BLaER1 treated with 17β-estradiol and CSF1 and Interleukin-3, amounts not matched to agents 10 nM and 100 nM (cell line): ENCODE measurements around the gene HAVCR2.
"Not testable (repeated sequence)": the region's sequence is repeated elsewhere in the genome, so short reads cannot be mapped to it uniquely, and the experiment has no call there.

Experiments used
- H3K27ac ChIP-seq, 11 experiments: shearing (Covaris generic); formaldehyde crosslinking; 2 replicates each; pipeline ENCODE4 v1.8.1; 2022
- H3K27me3 ChIP-seq, 11 experiments: shearing (Covaris generic); formaldehyde crosslinking; 2 replicates each; pipeline ENCODE4 v1.8.1; 2022
- H3K36me3 ChIP-seq, 11 experiments: shearing (Covaris generic); formaldehyde crosslinking; 2 replicates each; pipeline ENCODE4 v1.8.1; 2022
- H3K4me1 ChIP-seq, 10 experiments: shearing (Covaris generic); formaldehyde crosslinking; 2 replicates each; pipeline ENCODE4 v1.8.1; 2022
- H3K4me2 ChIP-seq, 11 experiments: shearing (Covaris generic); formaldehyde crosslinking; 2 replicates each; pipeline ENCODE4 v1.8.1; 2022
- H3K4me3 ChIP-seq, 10 experiments: shearing (Covaris generic); formaldehyde crosslinking; 2 replicates each; pipeline ENCODE4 v1.8.1; 2022
- H3K9ac ChIP-seq, 11 experiments: shearing (Covaris generic); formaldehyde crosslinking; 2 replicates each; pipeline ENCODE4 v1.8.1; 2022
- H3K9me3 ChIP-seq, 11 experiments: shearing (Covaris generic); formaldehyde crosslinking; replicated peaks in 1 of 11; 2 replicates each; pipeline ENCODE4 v1.8.1; 2022
- H4K20me1 ChIP-seq, 11 experiments: shearing (Covaris generic); formaldehyde crosslinking; 2 replicates each; pipeline ENCODE4 v1.8.1; 2022
- Cebpa-rat ChIP-seq, 11 experiments: shearing (Covaris generic); IDR thresholded peaks; 2 replicates each; pipeline ENCODE4 v1.8.1; 2022

The HAVCR2 gene

DNA sequence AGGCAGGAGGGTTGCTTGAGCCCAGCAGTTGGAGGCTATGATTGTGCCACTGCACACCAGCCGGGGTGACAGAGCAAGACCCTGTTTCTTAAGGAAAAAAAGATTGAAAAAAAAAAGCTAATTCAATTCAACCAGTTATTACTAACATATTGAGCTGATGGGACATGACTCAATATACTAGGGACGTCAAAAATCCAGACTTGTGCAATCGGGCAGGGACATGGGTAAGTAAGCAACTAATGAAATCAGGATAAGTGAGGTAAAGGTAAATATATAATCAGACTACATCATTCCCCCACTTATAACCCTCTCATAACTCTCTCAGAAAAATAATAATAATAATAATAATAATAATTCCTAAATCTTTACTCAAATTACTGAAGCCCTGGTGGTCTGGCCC lies 49.0 kb downstream of the HAVCR2 start:
- H3K4me2 ChIP-seq: no peak overlapping the region

DNA sequence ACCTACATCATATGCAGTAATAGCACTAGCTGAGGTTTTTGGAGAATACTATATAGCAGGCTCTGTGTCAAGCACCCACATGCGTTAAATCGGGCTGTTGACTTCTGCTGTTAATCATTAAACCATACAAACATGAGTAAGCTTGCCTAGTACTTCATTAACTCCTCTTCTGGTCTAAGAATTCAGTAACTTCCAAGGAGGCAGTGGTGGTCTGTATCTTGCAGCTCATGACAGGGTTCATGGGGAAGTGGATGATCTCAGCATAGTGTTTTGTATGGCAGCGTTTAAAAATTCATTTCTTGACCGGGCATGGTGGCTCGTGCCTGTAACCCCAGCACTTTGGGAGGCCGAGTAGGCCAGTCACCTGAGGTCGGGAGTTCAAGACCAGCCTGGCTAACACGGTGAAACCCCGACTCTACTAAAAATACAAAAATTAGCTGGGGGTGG lies 49.7 kb downstream of the HAVCR2 start, which contains the start of gene HAVCR1:
TSS of gene HAVCR1 (minus strand) at position 24 of the 447 bp plus-strand sequence. CDS start 1,173 bp downstream, outside the sequence.
- Histone ChIP-seq H3K9ac (no peak within 1 kb of the TSS), H4K20me1 (no peaks in the 10 kb centered on the region), H3K27me3 (no peaks in the 10 kb centered on the region), H3K27ac (no peak within 1 kb of the TSS), H3K9me3 (peaks cover 0 to 5% (median 0%) of the 10 kb centered on the region in 11 experiments; a peak in 1 of 22 replicates), H3K4me1 (no peaks in the 10 kb centered on the region), H3K4me2 (no peak within 1 kb of the TSS), H3K4me3 (no peak within 1 kb of the TSS), H3K36me3 (no peaks in the 10 kb centered on the region)
- TF ChIP-seq Cebpa-rat (IDR thresholded peaks at IDR 0.05): no peak

More for the DNA sequence above, 49.0 kb downstream of the HAVCR2 start:
- Histone ChIP-seq H3K27ac (no peak overlapping the region), H4K20me1 (no peaks in the 10 kb centered on the region), H3K27me3 (no peaks in the 10 kb centered on the region), H3K9me3 (peaks cover 0 to 5% (median 0%) of the 10 kb centered on the region in 11 experiments; a peak in 2 of 22 replicates), H3K36me3 (no peaks in the 10 kb centered on the region), H3K9ac (no peak overlapping the region), H3K4me1 (no peaks in the 10 kb centered on the region), H3K4me3 (no peak overlapping the region)
- no peak for TF ChIP-seq Cebpa-rat (IDR thresholded peaks at IDR 0.05)

DNA sequence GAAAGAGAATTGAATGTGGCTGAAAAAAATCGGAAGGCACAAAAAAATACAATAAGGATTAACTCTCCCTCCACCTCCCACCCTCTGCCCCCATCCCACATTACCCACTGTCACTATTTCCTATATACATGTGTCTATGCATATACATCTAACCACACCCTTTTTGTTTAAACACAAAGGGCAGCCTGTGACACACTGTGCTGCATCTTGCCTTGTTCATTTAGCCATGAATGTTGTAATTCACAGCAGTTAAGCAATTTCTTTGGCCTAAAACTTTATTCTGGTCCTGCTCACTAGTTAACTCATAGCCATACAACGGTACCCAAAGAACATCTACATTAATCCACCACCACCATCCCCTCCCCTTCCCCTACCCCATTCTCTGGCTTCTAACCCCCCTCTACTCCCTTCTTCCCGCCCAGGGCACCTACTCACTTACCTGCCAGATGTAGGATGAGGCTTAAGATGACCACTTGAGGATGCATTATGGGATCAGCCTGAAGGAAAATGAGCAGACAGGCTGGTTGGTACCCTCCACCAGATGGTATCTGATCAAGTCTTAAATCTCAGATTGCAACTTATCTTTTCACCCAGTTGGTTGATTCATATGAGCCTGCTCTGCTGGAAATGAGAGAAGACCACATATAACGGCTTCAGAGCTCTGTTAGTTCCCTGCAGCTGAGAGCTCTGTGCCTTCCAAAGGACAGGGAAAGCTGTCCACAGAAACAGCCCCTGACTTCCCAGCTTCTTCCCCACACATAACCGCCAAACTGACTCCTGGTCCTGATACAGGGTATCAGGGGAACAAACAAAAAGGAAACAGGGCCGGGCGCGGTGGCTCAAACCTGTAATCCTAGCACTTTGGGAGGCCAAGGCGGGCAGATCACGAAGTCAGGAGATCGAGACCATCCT lies 51.1 kb downstream of the HAVCR2 start:
- TF ChIP-seq Cebpa-rat (IDR thresholded peaks at IDR 0.05): no peak
- H3K36me3 ChIP-seq: no peaks in the 10 kb centered on the region

DNA sequence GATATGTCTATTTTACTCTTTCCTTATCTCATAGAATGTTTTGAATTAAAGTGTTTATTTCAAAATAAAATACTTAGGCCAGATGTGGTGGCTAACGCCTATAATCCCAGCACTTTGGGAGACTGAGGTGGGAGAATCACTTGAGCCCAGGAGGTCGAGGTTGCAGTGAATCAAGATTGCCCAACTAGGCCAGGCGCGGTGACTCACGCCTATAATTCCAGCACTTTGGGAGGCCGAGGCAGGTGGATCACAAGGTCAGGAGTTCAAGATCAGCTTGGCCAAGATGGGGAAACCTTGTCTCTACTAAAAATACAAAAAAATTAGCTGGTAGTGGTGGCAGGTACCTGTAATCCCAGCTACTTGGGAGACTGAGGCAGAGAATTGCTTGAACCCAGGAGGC lies 52.0 kb downstream of the HAVCR2 start:
- not testable (repeated sequence) for H4K20me1 ChIP-seq, H3K4me1 ChIP-seq, H3K36me3 ChIP-seq, H3K4me2 ChIP-seq, H3K9ac ChIP-seq, H3K27ac ChIP-seq, H3K9me3 ChIP-seq, H3K27me3 ChIP-seq, H3K4me3 ChIP-seq

More for the DNA sequence above, 51.1 kb downstream of the HAVCR2 start:
- peaks cover 0 to 5% (median 0%) of the 10 kb centered on the region in 11 experiments; a peak in 1 of 22 replicates for H3K9me3 ChIP-seq
- no peaks in the 10 kb centered on the region for H3K27me3 ChIP-seq
- no peak overlapping the region for H3K27ac ChIP-seq
- H3K4me2 ChIP-seq: no peak overlapping the region
- no peak overlapping the region for H3K4me3 ChIP-seq
- H3K9ac ChIP-seq: no peak overlapping the region
- H4K20me1 ChIP-seq: no peaks in the 10 kb centered on the region
- no peaks in the 10 kb centered on the region for H3K4me1 ChIP-seq

DNA sequence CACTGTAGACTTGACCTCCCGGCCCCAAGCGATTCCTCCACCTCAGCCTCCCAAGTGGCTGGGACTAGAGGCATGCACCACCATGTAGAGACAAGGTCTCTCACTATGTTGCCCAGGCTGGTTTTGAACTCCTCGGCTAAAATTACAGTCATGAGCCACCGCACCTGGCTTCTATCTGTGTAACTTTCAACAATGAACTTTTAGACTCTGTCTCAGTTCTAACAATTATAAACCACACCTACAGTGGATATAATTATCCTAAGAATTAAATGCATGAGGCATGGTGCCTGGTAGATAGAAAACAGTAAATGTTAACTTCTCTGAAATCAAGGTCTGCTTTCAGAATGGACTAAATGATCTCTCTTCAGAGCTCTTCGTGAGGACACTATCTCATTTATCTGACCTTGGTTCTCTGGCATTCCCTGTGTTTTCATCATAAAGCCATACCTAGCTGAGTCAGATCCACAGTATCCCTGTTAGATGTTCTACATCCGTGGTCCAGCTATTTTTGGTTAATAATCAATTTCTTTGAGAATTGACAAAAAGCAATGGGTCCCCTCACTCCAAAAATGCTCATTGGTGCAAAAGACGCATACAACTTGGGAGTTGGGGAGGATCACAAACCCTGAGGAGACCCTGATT lies 57.1 kb downstream of the HAVCR2 start:
- Histone ChIP-seq H3K4me1 (no peaks in the 10 kb centered on the region), H3K4me2 (no peak overlapping the region), H3K36me3 (peaks cover 0 to 9% (median 0%) of the 10 kb centered on the region in 11 experiments; a peak in 1 of 22 replicates), H3K9ac (no peak overlapping the region), H3K4me3 (no peak overlapping the region), H3K27me3 (no peaks in the 10 kb centered on the region), H4K20me1 (no peaks in the 10 kb centered on the region), H3K27ac (no peak overlapping the region), H3K9me3 (no peaks in the 10 kb centered on the region; a peak in 1 of 22 replicates)
- TF ChIP-seq Cebpa-rat (IDR thresholded peaks at IDR 0.05): no peak

DNA sequence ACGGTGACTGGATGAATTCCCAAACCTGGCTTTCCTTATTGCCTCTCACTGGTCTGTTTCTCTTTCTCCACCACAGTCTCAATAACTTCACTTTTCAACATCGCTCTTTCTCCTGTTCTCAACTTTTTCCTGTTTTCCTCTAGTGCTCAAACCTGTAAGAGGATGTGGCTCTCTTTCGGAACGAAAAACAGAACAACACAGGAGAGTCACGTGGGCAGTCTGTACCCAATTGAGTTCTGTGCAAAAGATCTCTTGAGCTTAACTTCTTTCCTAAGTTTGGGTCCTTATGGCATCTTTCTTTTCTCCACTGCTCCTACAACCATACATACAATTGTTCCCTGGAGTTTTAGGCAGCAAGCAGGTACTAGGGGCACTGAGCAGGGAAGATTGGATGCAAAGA lies 58.8 kb downstream of the HAVCR2 start:
- peaks cover 0 to 9% (median 0%) of the 10 kb centered on the region in 11 experiments; a peak in 1 of 22 replicates for H3K36me3 ChIP-seq
- no peaks in the 10 kb centered on the region for H4K20me1 ChIP-seq
- no peak overlapping the region for H3K9ac ChIP-seq
- no peak for TF ChIP-seq Cebpa-rat (IDR thresholded peaks at IDR 0.05)
- H3K4me2 ChIP-seq: no peak overlapping the region
- no peak overlapping the region for H3K27ac ChIP-seq
- H3K4me1 ChIP-seq: no peaks in the 10 kb centered on the region
- H3K9me3 ChIP-seq: no peaks in the 10 kb centered on the region; a peak in 1 of 22 replicates
- H3K4me3 ChIP-seq: no peak overlapping the region
- no peaks in the 10 kb centered on the region for H3K27me3 ChIP-seq

DNA sequence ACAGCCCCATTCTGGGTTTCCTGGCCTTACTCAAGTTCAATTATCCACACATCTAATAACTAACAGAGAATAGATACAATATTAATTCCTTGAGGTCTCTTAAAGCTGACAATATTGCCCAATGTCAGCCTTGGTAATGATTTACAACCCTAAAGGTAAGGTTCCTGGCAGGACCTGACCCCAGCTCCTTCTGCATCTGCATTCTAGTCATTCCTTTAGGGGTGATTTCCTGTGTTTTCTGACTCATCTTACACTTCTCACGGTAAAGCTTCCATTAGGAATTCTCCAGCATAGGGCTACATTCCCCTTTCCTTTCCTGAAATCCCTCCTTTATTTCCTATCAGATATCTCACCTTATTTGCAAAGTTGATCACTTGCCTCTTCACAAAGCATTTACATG lies 59.2 kb downstream of the HAVCR2 start:
- H3K4me1 ChIP-seq: no peaks in the 10 kb centered on the region
- H3K4me3 ChIP-seq: no peak overlapping the region
- no peak overlapping the region for H3K9ac ChIP-seq
- H4K20me1 ChIP-seq: no peaks in the 10 kb centered on the region
- H3K27ac ChIP-seq: no peak overlapping the region
- H3K36me3 ChIP-seq: peaks cover 0 to 9% (median 0%) of the 10 kb centered on the region in 11 experiments; a peak in 1 of 22 replicates
- no peaks in the 10 kb centered on the region; a peak in 1 of 22 replicates for H3K9me3 ChIP-seq
- H3K4me2 ChIP-seq: no peak overlapping the region
- no peak for TF ChIP-seq Cebpa-rat (IDR thresholded peaks at IDR 0.05)
- H3K27me3 ChIP-seq: no peaks in the 10 kb centered on the region

DNA sequence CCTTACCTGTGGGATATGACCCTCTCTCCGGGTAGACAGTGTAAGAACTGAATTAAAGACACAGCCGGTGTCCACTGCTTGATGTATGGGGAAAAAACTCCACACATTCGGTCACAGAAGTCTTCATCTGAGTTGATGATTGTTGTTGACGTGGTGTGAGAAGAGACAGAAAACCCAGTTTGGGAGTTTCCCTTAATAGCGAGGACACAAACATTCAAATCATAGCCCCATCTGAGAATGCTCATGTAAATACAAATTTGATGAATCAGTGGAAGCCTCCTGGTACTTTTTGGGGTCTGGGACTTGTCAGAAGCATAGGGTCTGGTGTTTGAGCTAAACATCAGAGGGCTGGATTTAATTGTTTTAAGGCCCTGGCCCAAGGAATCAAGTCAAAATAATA lies 60.9 kb downstream of the HAVCR2 start:
- no peak overlapping the region for H3K4me3 ChIP-seq
- H3K4me1 ChIP-seq: no peaks in the 10 kb centered on the region
- H3K9ac ChIP-seq: no peak overlapping the region
- no peak for TF ChIP-seq Cebpa-rat (IDR thresholded peaks at IDR 0.05)
- peaks cover 0 to 9% (median 0%) of the 10 kb centered on the region in 11 experiments; a peak in 1 of 22 replicates for H3K36me3 ChIP-seq
- no peaks in the 10 kb centered on the region; a peak in 1 of 22 replicates for H3K9me3 ChIP-seq
- no peaks in the 10 kb centered on the region for H4K20me1 ChIP-seq
- H3K4me2 ChIP-seq: no peak overlapping the region
- no peak overlapping the region for H3K27ac ChIP-seq
- no peaks in the 10 kb centered on the region for H3K27me3 ChIP-seq

DNA sequence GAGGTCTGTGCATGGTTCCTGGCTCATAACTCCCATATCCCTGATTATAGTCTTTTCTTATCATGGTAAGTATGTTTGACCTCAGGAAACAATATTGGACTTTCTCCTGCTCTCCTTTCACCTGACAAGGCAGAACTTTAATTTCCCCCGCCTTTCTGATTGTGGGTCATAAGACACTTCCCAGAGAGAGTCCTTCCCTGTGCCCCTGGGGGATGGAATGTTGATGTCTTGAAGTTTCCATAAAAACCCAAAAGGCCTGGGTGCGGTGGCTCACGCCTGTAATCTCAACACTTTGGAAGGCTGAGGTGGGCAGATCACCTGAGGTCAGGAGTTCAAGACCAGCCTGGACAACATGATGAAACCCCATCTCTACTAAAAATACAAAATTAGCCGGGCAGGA lies 61.8 kb downstream of the HAVCR2 start:
- not testable (repeated sequence) for H3K9me3 ChIP-seq, H3K4me3 ChIP-seq, H3K27me3 ChIP-seq, H3K36me3 ChIP-seq, H4K20me1 ChIP-seq, H3K9ac ChIP-seq, H3K4me1 ChIP-seq, H3K27ac ChIP-seq, H3K4me2 ChIP-seq
